CD14-positive monocyte (primary cell): Measurements from ENCODE around the gene SLCO4A1. TPM values are rescaled to one million over a fixed set of nuclear protein-coding genes. Genes with fewer than 3 reads are reported as not detected.

Experiments
- DNase-seq, 3 donors: peaks; one replicate each; pipeline ENCODE4 v3.0.0-alpha.2; 2011 to 2022
- H2AFZ ChIP-seq: 2 replicates; pipeline ENCODE4 v1.6.0; 2012; ENCODE audit warnings: mild to moderate bottlenecking, low read depth, low read length, inconsistent platforms; ENCODE audit not compliant: insufficient read depth, poor library complexity, severe bottlenecking
- H3K27ac ChIP-seq, 2 donors: 1 replicate in 1 of 2; 2 replicates in 1 of 2; pipeline ENCODE4 v1.5.1; 2012 to 2013; ENCODE audit warnings: low read length in 2 of 2, control low read depth in 1 of 2, inconsistent platforms in 1 of 2, low read depth in 1 of 2, mild to moderate bottlenecking in 1 of 2
- H3K27me3 ChIP-seq, 2 donors: one replicate each; pipeline versions ENCODE4 v1.6.0 to v1.6.1; 2011 to 2013; ENCODE audit warnings: low read length in 2 of 2; ENCODE audit not compliant: control insufficient read depth in 2 of 2, insufficient read depth in 2 of 2
- H3K36me3 ChIP-seq, 2 donors: replicated peaks in 1 of 2; 1 replicate in 1 of 2; 2 replicates in 1 of 2; pipeline versions ENCODE4 v1.5.1 to v1.6.1; 2012 to 2013; ENCODE audit warnings: low read length in 2 of 2, control low read depth in 1 of 2, inconsistent platforms in 1 of 2, mild to moderate bottlenecking in 1 of 2; ENCODE audit not compliant: insufficient read depth in 2 of 2, control insufficient read depth in 1 of 2
- H3K4me1 ChIP-seq, 2 donors: 1 replicate in 1 of 2; 2 replicates in 1 of 2; pipeline versions ENCODE4 v1.5.1 to v1.6.1; 2012 to 2013; ENCODE audit warnings: low read length in 2 of 2, control low read depth in 1 of 2, inconsistent platforms in 1 of 2, mild to moderate bottlenecking in 1 of 2, moderate library complexity in 1 of 2; ENCODE audit not compliant: insufficient read depth in 2 of 2, control insufficient read depth in 1 of 2
- H3K4me2 ChIP-seq: replicated peaks from 2 replicates; pipeline ENCODE3; 2012; ENCODE audit warnings: low read length, moderate library complexity, mild to moderate bottlenecking; ENCODE audit not compliant: poor library complexity, severe bottlenecking; ENCODE audit errors: extremely low read depth
- H3K4me3 ChIP-seq, 3 experiments: fragments of 200-600 bp in 1 of 3; sonication (generic) in 1 of 3; replicated peaks in 1 of 3; 1 replicate in 2 of 3; 2 replicates in 1 of 3; pipeline ENCODE4 v1.5.1; 2011 to 2013; ENCODE audit warnings: low read length in 3 of 3, mild to moderate bottlenecking in 3 of 3, control low read depth in 2 of 3, low read depth in 2 of 3, inconsistent platforms in 1 of 3, moderate library complexity in 1 of 3
- H3K79me2 ChIP-seq: 2 replicates; pipeline ENCODE4 v1.6.0; 2012; ENCODE audit warnings: mild to moderate bottlenecking, control low read depth, inconsistent platforms, low read length, moderate library complexity; ENCODE audit not compliant: insufficient read depth
- H3K9ac ChIP-seq: 2 replicates; pipeline ENCODE4 v1.6.0; 2017; ENCODE audit warnings: low read length, mild to moderate bottlenecking; ENCODE audit not compliant: insufficient read depth, poor library complexity, severe bottlenecking
- H3K9me3 ChIP-seq, 2 donors: replicated peaks in 1 of 2; 1 replicate in 1 of 2; 2 replicates in 1 of 2; pipeline versions ENCODE4 v1.5.1 to v1.6.1; 2012 to 2013; ENCODE audit warnings: low read length in 2 of 2, control low read depth in 1 of 2; ENCODE audit not compliant: control insufficient read depth in 1 of 2, insufficient read depth in 1 of 2
- H4K20me1 ChIP-seq: 2 replicates; pipeline ENCODE4 v1.6.0; 2012; ENCODE audit warnings: mild to moderate bottlenecking, low read length, control low read depth, moderate library complexity; ENCODE audit not compliant: insufficient read depth
- H3K27ac Mint-ChIP-seq, 7 donors: one replicate each; pipeline ENCODE4 v1.8.0; 2020; ENCODE audit warnings: mild to moderate bottlenecking in 7 of 7, mixed read lengths in 7 of 7, moderate library complexity in 6 of 7, inconsistent platforms in 2 of 7
- H3K27me3 Mint-ChIP-seq, 3 donors: one replicate each; pipeline ENCODE4 v1.8.0; 2021 to 2022; ENCODE audit warnings: low read depth in 3 of 3, mild to moderate bottlenecking in 3 of 3, mixed read lengths in 3 of 3, moderate library complexity in 3 of 3, inconsistent platforms in 1 of 3
- H3K36me3 Mint-ChIP-seq, 2 donors: one replicate each; pipeline ENCODE4 v1.8.0; 2020; ENCODE audit warnings: mixed read lengths in 2 of 2, inconsistent platforms in 1 of 2, mild to moderate bottlenecking in 1 of 2
- H3K4me1 Mint-ChIP-seq: one replicate; pipeline ENCODE4 v1.8.0; 2020; ENCODE audit warnings: mild to moderate bottlenecking, mixed read lengths
- H3K4me3 Mint-ChIP-seq, 2 donors: one replicate each; pipeline ENCODE4 v1.8.0; 2020; ENCODE audit warnings: mild to moderate bottlenecking in 2 of 2, mixed read lengths in 2 of 2, moderate library complexity in 1 of 2
- H3K9me3 Mint-ChIP-seq, 7 donors: one replicate each; pipeline ENCODE4 v1.8.0; 2020 to 2022; ENCODE audit warnings: mixed read lengths in 7 of 7, mild to moderate bottlenecking in 6 of 7, moderate library complexity in 6 of 7, inconsistent platforms in 2 of 7
- CTCF ChIP-seq: fragments of 200-600 bp; IDR thresholded peaks from one replicate; pipeline ENCODE4 v1.8.0; 2022; ENCODE audit warnings: antibody characterized with exemption, mild to moderate bottlenecking
- WGBS: methylation state at CpG from one replicate; pipeline ENCODE4 v1.1.5; 2013; ENCODE audit warnings: missing lambda C conversion rate; ENCODE audit not compliant: insufficient coverage; 5-methylcytosine and 5-hydroxymethylcytosine counted together
- intact Hi-C, 2 donors: fragments of 100-400 bp; cut with micrococcal nuclease; formaldehyde crosslinking; loops; one replicate each; pipeline versions ENCODE4 v1.15.0 to v1.15.1; 2023
- polyA plus RNA-seq, 3 donors: library from polyadenylated mRNA; depleted of rRNA in 1 of 3; unstranded in 2 of 3; stranded (reverse) in 1 of 3; fragments of 300-500 nt in 2 of 3; fragments of >200 nt in 1 of 3; fragmentation: Illumina TruSeq in 2 of 3; gene quantifications; 1 replicate in 2 of 3; 2 replicates in 1 of 3; pipeline ENCODE4 v1.2.3, GENCODE V29; 2012 to 2021

Gene SLCO4A1
- polyA plus RNA-seq, 3 donors, result 0.05 to 0.42 (median 0.26) TPM

DNA sequence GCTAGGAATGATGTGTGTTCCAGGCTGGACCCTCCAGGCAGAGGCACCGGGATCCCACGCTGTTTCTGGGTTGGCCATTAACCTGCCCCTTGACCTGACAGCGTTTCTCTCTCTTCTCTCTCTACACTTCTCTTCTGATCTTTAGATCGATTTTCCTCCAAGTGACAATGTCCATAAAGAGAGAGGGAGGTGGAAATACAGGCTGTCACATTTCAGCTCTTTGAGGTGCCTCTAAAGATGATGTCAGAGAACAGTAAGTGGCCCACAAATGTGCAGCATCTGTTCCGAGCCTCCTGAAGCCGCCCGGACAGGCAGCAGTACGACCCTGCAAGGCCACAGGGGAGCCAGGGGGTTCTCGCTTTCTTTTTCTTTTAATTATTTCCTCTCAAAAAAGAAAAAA is 2.5 kb upstream of the SLCO4A1 start:
- Histone ChIP-seq H3K4me1 (peaks cover 25 to 41% of the 10 kb centered on the region in 2 donors), H3K9me3 (no peaks in the 10 kb centered on the region), H3K4me3 (no peak overlapping the region), H3K36me3 (no peaks in the 10 kb centered on the region), H3K9ac (no peak overlapping the region), H2AFZ (no peak overlapping the region), H4K20me1 (no peaks in the 10 kb centered on the region), H3K27me3 (peaks cover 6 to 56% of the 10 kb centered on the region in 2 donors), H3K27ac (no peak overlapping the region), H3K79me2 (no peaks in the 10 kb centered on the region), H3K4me2 (no peak overlapping the region)
- Mint-ChIP-seq H3K36me3 (no peaks in the 10 kb centered on the region), H3K4me3 (peak overlapping the region in 1 of 2 donors; percentile 6), H3K4me1 (peaks cover 27% of the 10 kb centered on the region), H3K27ac (no peak overlapping the region), H3K27me3 (peaks cover 46 to 77% (median 48%) of the 10 kb centered on the region in 3 donors), H3K9me3 (peaks cover 0 to 6% (median 0%) of the 10 kb centered on the region in 7 donors)
- no peak for DNase-seq
- no peak for TF ChIP-seq CTCF
- intact Hi-C loops, result no loop called here
- 100% methylated on average over 1 of the region's 9 CpGs for WGBS

DNA sequence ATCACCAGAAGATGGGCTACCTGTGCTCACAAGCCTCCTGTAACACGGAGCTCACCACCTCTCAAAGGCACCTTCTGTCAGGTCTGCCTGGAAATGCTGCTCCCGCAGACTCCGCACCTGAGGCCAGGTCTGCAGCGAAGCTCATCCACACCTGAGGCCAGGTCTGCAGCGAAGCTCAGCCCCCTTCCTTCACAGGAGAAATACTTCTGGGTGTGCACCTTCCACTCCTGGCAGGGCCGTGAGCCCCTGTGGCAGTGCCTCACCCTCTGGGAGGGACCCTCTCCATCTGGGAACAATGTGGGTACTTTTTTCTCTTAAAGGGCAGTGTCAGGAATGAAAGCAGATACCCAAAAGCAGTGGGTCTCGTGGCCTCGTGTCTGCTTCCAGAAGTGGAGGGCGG is 1.4 kb upstream of the SLCO4A1 start:
- peak overlapping the region in 1 of 2 donors; percentile 80 for H3K4me3 Mint-ChIP-seq
- H3K4me1 Mint-ChIP-seq, result peaks cover 33% of the 10 kb centered on the region
- no peak overlapping the region for H3K27ac Mint-ChIP-seq
- no peak overlapping the region for H2AFZ ChIP-seq
- no peaks in the 10 kb centered on the region for H3K9me3 ChIP-seq
- peaks cover 0 to 6% (median 0%) of the 10 kb centered on the region in 7 donors for H3K9me3 Mint-ChIP-seq
- WGBS, result 73% methylated on average over 6 of the region's 9 CpGs
- no peaks in the 10 kb centered on the region for H3K79me2 ChIP-seq
- H3K36me3 Mint-ChIP-seq, result no peaks in the 10 kb centered on the region
- H3K4me2 ChIP-seq, result no peak overlapping the region
- peaks cover 43 to 68% (median 43%) of the 10 kb centered on the region in 3 donors for H3K27me3 Mint-ChIP-seq
- no peak overlapping the region for H3K9ac ChIP-seq
- peaks cover 35 to 51% of the 10 kb centered on the region in 2 donors for H3K4me1 ChIP-seq
- no peaks in the 10 kb centered on the region for H3K36me3 ChIP-seq
- peaks cover 6 to 53% of the 10 kb centered on the region in 2 donors for H3K27me3 ChIP-seq
- no peak for DNase-seq
- TF ChIP-seq CTCF, result no peak
- H3K4me3 ChIP-seq, result no peak overlapping the region
- no peak overlapping the region for H3K27ac ChIP-seq
- intact Hi-C loops, result no loop called here
- H4K20me1 ChIP-seq, result no peaks in the 10 kb centered on the region
